Panc1 (cell line): Measurements from ENCODE around the gene CARHSP1. TPM values are rescaled to one million over a fixed set of nuclear protein-coding genes. Genes with fewer than 3 reads are reported as not detected.

Source experiments
- ATAC-seq: fragments of 200-7000 bp; cut with Tn5 transposase; 2 replicates; pipeline ENCODE4 v1.9.1; 2020; ENCODE audit warnings: mild to moderate bottlenecking, moderate library complexity
- BruUV-seq: library from RNA; stranded (reverse); fragments of 400-500 nt; replicated peaks from 2 replicates; lab custom pipeline; 2021; lab: Mats Ljungman, UMichigan
- CTCF ChIA-PET: fragments of 300-600 bp; sonication (Branson Sonifier 250); formaldehyde crosslinking; loops from one replicate; lab custom pipeline; 2022; ENCODE audit warnings: antibody characterized with exemption; lab: Charles Lee
- POLR2A ChIA-PET: fragments of 300-600 bp; sonication (Branson Sonifier 250); formaldehyde crosslinking; loops from one replicate; lab custom pipeline; 2022; ENCODE audit warnings: antibody characterized with exemption; lab: Charles Lee
- DNase-seq: peaks from one replicate; pipeline ENCODE4 v3.0.0-alpha.2; 2010; ENCODE audit warnings: low read depth, low spot score
- H3K27ac ChIP-seq: 2 replicates; pipeline ENCODE4 v1.5.1; 2011; ENCODE audit warnings: mild to moderate bottlenecking, low read length, inconsistent platforms
- H3K27me3 ChIP-seq: fragments of 200-500 bp; sonication (Bioruptor generic); 2 replicates; pipeline ENCODE4 v1.6.0; 2014; ENCODE audit warnings: low read length, inconsistent platforms; ENCODE audit not compliant: control insufficient read depth, insufficient read depth
- H3K36me3 ChIP-seq: fragments of 200-500 bp; sonication (Bioruptor generic); 2 replicates; pipeline ENCODE4 v1.5.1; 2014; ENCODE audit warnings: inconsistent platforms, mild to moderate bottlenecking, low read length, moderate library complexity; ENCODE audit not compliant: control insufficient read depth, insufficient read depth
- H3K4me1 ChIP-seq: 2 replicates; pipeline ENCODE4 v1.5.1; 2011; ENCODE audit warnings: inconsistent platforms, mild to moderate bottlenecking, low read length, moderate library complexity; ENCODE audit not compliant: control insufficient read depth, insufficient read depth
- H3K4me3 ChIP-seq, 2 experiments: 2 replicates each; pipeline ENCODE4 v1.5.1; 2011 to 2012; ENCODE audit warnings: low read depth in 2 of 2, low read length in 2 of 2, mild to moderate bottlenecking in 2 of 2, inconsistent platforms in 1 of 2, moderate library complexity in 1 of 2
- H3K9me3 ChIP-seq: fragments of 200-500 bp; sonication (Bioruptor generic); 2 replicates; pipeline ENCODE4 v1.5.1; 2014; ENCODE audit warnings: low read depth, mild to moderate bottlenecking, inconsistent platforms, low read length, moderate library complexity; ENCODE audit not compliant: control insufficient read depth, insufficient read depth
- CTCF ChIP-seq: fragments of 450-650 bp; IDR thresholded peaks from 2 replicates; pipeline ENCODE4 v1.5.1; 2017; ENCODE audit warnings: mild to moderate bottlenecking
- POLR2AphosphoS5 ChIP-seq: IDR thresholded peaks from 2 replicates; pipeline ENCODE4 v1.6.1; 2012; ENCODE audit warnings: mild to moderate bottlenecking, low read depth, low read length, moderate library complexity
- SIN3A ChIP-seq: IDR thresholded peaks from 2 replicates; pipeline ENCODE4 v1.6.1; 2012; ENCODE audit warnings: low read depth, mild to moderate bottlenecking, low read length, moderate library complexity, borderline replicate concordance; ENCODE audit not compliant: insufficient read depth
- TCF7L2 ChIP-seq: IDR thresholded peaks from 2 replicates; pipeline ENCODE4 v1.6.1; 2011; ENCODE audit warnings: mild to moderate bottlenecking, low read depth, low read length, inconsistent platforms
- in situ Hi-C: cut with HindIII; loops from 2 replicates; pipeline ENCODE4 v1.10.0; 2016; ENCODE audit warnings: low sequenced_read_pairs, low pct_unique_long_range_greater_than_20kb
- intact Hi-C: fragments of 100-400 bp; cut with micrococcal nuclease; formaldehyde crosslinking; loops from one replicate; pipeline ENCODE4 v1.10.0; 2022; ENCODE audit not compliant: unreplicated experiment
- total RNA-seq: library from RNA; stranded (reverse); gene quantifications from one replicate; pipeline ENCODE4 v1.2.1, GENCODE V29; 2021; ENCODE audit not compliant: unreplicated experiment
- TF ChIP-seq, protein P1 (sequence below), 2 experiments: IDR thresholded peaks; 2 replicates each; pipeline ENCODE4 v1.6.1; 2011 to 2012; ENCODE audit warnings: low read depth in 2 of 2, control low read depth in 1 of 2, low read length in 1 of 2, mild to moderate bottlenecking in 1 of 2, moderate library complexity in 1 of 2; ENCODE audit not compliant: insufficient read depth in 1 of 2

The CARHSP1 gene
- total RNA-seq, 1 experiment from 2014 or later = 158 TPM

DNA sequence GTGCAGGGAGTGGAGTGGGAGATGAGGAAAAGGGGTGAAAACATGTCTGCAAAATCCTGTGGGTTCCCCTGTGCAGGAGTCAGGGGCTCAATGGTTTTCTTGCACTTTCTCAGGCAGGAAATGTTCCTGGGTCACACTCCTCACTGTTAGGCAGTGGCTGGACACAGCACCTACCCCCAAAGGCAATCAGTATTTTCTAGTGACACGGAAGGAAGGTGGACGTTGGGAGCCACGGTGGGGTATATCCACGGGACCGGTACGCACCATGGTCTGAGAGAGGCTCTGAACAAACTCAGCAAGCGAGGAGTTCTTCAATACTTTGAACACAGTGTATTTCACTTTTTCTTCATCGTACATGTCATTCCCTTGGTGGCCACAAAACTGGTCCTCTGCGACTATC, 34.2 kb upstream of the CARHSP1 start:
- Histone ChIP-seq H3K4me3 (no peak overlapping the region), H3K27me3 (no peaks in the 10 kb centered on the region), H3K9me3 (no peaks in the 10 kb centered on the region), H3K36me3 (peaks cover 47% of the 10 kb centered on the region), H3K27ac (no peak overlapping the region), H3K4me1 (no peaks in the 10 kb centered on the region)
- CTCF ChIA-PET = no interaction called here
- BruUV-seq = no TSS peak
- intact Hi-C loops (no loop called here), in situ Hi-C loops (no loop called here)
- no peak for DNase-seq
- POLR2A ChIA-PET = no interaction called here
- no peak for ATAC-seq
- TF ChIP-seq TCF7L2 (no peak), CTCF (no peak)
- TF ChIP-seq, protein P1, sequence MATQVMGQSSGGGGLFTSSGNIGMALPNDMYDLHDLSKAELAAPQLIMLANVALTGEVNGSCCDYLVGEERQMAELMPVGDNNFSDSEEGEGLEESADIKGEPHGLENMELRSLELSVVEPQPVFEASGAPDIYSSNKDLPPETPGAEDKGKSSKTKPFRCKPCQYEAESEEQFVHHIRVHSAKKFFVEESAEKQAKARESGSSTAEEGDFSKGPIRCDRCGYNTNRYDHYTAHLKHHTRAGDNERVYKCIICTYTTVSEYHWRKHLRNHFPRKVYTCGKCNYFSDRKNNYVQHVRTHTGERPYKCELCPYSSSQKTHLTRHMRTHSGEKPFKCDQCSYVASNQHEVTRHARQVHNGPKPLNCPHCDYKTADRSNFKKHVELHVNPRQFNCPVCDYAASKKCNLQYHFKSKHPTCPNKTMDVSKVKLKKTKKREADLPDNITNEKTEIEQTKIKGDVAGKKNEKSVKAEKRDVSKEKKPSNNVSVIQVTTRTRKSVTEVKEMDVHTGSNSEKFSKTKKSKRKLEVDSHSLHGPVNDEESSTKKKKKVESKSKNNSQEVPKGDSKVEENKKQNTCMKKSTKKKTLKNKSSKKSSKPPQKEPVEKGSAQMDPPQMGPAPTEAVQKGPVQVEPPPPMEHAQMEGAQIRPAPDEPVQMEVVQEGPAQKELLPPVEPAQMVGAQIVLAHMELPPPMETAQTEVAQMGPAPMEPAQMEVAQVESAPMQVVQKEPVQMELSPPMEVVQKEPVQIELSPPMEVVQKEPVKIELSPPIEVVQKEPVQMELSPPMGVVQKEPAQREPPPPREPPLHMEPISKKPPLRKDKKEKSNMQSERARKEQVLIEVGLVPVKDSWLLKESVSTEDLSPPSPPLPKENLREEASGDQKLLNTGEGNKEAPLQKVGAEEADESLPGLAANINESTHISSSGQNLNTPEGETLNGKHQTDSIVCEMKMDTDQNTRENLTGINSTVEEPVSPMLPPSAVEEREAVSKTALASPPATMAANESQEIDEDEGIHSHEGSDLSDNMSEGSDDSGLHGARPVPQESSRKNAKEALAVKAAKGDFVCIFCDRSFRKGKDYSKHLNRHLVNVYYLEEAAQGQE (IDR thresholded peaks at IDR 0.05; ENCODE audit: insufficient read depth in 1 of 2, low read depth in 2 of 2, low read length in 1 of 2) = no peak

DNA sequence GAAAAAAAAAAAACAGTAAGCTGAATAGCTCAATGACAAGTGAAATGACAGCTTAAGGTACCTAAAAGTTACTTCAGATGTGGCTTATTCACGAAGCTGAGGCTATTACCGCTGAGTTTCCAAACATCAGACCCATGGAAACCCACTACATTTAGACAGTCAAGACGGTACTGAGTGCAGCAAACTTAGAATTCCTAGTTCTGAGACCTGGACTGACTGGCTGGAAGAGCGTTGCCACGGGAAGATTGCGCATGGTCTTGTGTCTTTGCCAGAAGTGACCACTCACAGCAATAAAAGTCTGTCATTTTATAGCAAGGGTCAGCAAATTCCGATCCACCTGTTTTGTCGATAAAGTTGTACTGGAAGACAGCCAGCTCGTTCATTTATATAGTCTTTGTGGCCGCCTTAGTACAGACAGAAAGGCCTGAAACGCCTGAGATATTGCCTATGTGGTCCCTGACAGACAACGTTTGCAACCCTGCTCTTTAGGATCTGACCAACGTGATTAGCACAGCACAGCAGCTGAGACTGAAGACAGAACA, 32.6 kb upstream of the CARHSP1 start:
- ChIA-PET CTCF (interaction anchor here (0.6 kb wide), 1 partner anchor 158 kb away, joined by 9 read pairs; no protein-coding TSS in a partner anchor), POLR2A (no interaction called here)
- Histone ChIP-seq H3K9me3 (no peaks in the 10 kb centered on the region), H3K27me3 (no peaks in the 10 kb centered on the region), H3K27ac (no peak overlapping the region), H3K4me1 (no peaks in the 10 kb centered on the region), H3K36me3 (peaks cover 45% of the 10 kb centered on the region), H3K4me3 (no peak overlapping the region)
- intact Hi-C loops (no loop called here), in situ Hi-C loops (no loop called here)
- BruUV-seq = no TSS peak
- DNase-seq (no peak), ATAC-seq (no peak)
- TF ChIP-seq SIN3A (no peak), CTCF (no peak), TCF7L2 (no peak), POLR2AphosphoS5 (no peak)
- TF ChIP-seq, protein P1 (IDR thresholded peaks at IDR 0.05; ENCODE audit: insufficient read depth in 1 of 2, low read depth in 2 of 2, low read length in 1 of 2) = no peak
